GM19043 (cell line): ENCODE data around the gene RNU7-1.

Experiments
- ATAC-seq: cut with Tn5 transposase; IDR thresholded peaks from one replicate; pipeline ENCODE4 v1.9.1; 2021; ENCODE audit warnings: low read depth; ENCODE audit not compliant: unreplicated experiment

The RNU7-1 gene

DNA sequence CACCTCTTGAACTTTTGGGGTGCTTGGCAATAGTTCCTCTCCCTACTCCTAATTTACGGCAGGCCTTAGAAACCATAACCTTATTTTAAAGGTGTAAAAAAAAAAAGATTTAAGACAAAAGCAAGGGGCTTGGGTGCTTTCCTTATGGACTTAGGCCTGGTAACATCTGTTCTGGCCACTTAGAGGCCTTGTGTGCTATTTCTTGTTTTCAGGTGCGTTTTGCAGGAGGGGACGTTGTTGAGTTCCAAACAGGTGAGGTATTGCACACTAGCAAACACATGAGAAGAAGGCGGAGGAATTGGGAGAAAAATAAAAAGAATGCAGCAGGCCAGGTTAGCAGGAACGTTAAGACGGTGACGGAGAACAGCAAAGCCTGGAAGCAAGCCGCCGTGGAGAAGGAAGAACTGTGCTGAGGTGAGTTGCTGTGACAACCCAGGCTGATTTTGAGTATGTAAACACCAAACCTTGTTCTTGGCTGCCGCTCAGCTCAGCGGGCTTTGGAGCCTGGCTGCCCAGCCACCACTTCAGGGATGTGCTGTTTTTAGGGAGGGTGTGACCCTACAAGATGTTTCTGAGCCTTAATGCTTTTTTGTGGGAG, 44.4 kb downstream of the RNU7-1 start:
- ATAC-seq = no peak
